Measurements from ENCODE around the gene CD200R1L.
"Not testable (repeated sequence)": the region's sequence is repeated elsewhere in the genome, so short reads cannot be mapped to it uniquely, and the experiment has no call there.

The CD200R1L gene

GRCh38 chr3:112858410-112859069 lies 11.9 kb upstream of the CD200R1L start:
- no peak for DNase-seq
- H3K9me3 ChIP-seq = no peaks in the 10 kb centered on the region
- H3K27me3 ChIP-seq = no peaks in the 10 kb centered on the region
- H3K4me3 ChIP-seq (ENCODE audit: low read depth, low read length) = no peak overlapping the region
- H3K36me3 ChIP-seq = no peaks in the 10 kb centered on the region
- peaks cover 14% of the 10 kb centered on the region for H3K4me1 ChIP-seq
- no peak for TF ChIP-seq CTCF (IDR thresholded peaks at IDR 0.05; ENCODE audit: low read depth, low read length)

- no peaks in the 10 kb centered on the region for H3K9me3 ChIP-seq
- DNase-seq = no peak
- H3K27me3 ChIP-seq = no peaks in the 10 kb centered on the region
- no peaks in the 10 kb centered on the region for H3K36me3 ChIP-seq
- no peak for TF ChIP-seq CTCF (IDR thresholded peaks at IDR 0.05; ENCODE audit: low read depth, low read length)
- H3K4me3 ChIP-seq (ENCODE audit: low read depth, low read length) = no peak overlapping the region
- H3K4me1 ChIP-seq = peaks cover 14% of the 10 kb centered on the region
Measured at GRCh38 chr3:112857526-112857925, 10.9 kb upstream of the CD200R1L start.

GRCh38 chr3:112856537-112856936 lies 9.9 kb upstream of the CD200R1L start:
- no peaks in the 10 kb centered on the region for H3K36me3 ChIP-seq
- peaks cover 13% of the 10 kb centered on the region for H3K4me1 ChIP-seq
- DNase-seq = peak; percentile 72

GRCh38 chr3:112855883-112856282 lies 9.2 kb upstream of the CD200R1L start:
- TF ChIP-seq CTCF (IDR thresholded peaks at IDR 0.05; ENCODE audit: low read depth, low read length) = no peak
- Histone ChIP-seq H3K36me3 (no peaks in the 10 kb centered on the region), H3K4me3 (ENCODE audit: low read depth, low read length) (no peak overlapping the region), H3K4me1 (peaks cover 9% of the 10 kb centered on the region), H3K27me3 (no peaks in the 10 kb centered on the region), H3K9me3 (no peaks in the 10 kb centered on the region)
- peak; percentile 26 for DNase-seq

More at GRCh38 chr3:112856537-112856936, 9.9 kb upstream of the CD200R1L start:
- H3K27me3 ChIP-seq = no peaks in the 10 kb centered on the region
- TF ChIP-seq CTCF (IDR thresholded peaks at IDR 0.05; ENCODE audit: low read depth, low read length) = no peak
- H3K9me3 ChIP-seq = no peaks in the 10 kb centered on the region
- no peak overlapping the region for H3K4me3 ChIP-seq (ENCODE audit: low read depth, low read length)

GRCh38 chr3:112855074-112855473 lies 8.4 kb upstream of the CD200R1L start:
- H3K4me1 ChIP-seq; H3K36me3 ChIP-seq; H3K9me3 ChIP-seq; H3K27me3 ChIP-seq; H3K4me3 ChIP-seq (ENCODE audit: low read depth, low read length); DNase-seq: not testable (repeated sequence)

- DNase-seq = no peak
- Histone ChIP-seq H3K36me3 (no peaks in the 10 kb centered on the region), H3K4me1 (no peaks in the 10 kb centered on the region), H3K27me3 (no peaks in the 10 kb centered on the region), H3K9me3 (no peaks in the 10 kb centered on the region), H3K4me3 (ENCODE audit: low read depth, low read length) (no peak overlapping the region)
- TF ChIP-seq CTCF (IDR thresholded peaks at IDR 0.05; ENCODE audit: low read depth, low read length) = no peak
Measured at GRCh38 chr3:112848196-112848595, 1.5 kb upstream of the CD200R1L start.
